Fibroblast of lung (primary cell): Measurements from ENCODE around the gene MRNIP.

Source experiments
- CTCF ChIP-seq, 2 donors: IDR thresholded peaks in 1 of 2; conservative IDR thresholded peaks in 1 of 2; 1 replicate in 1 of 2; 2 replicates in 1 of 2; pipeline ENCODE4 v1.5.1; 2011 to 2012; ENCODE audit warnings: low read length in 2 of 2, control low read depth in 1 of 2, inconsistent platforms in 1 of 2, low read depth in 1 of 2, mild to moderate bottlenecking in 1 of 2
- EZH2 ChIP-seq: IDR thresholded peaks from 2 replicates; pipeline ENCODE4 v1.5.1; 2012; ENCODE audit warnings: low read length, control low read depth, mild to moderate bottlenecking; ENCODE audit errors: missing control alignments

GRCh38 chr5:179834120-179834519, 24.5 kb downstream of the MRNIP start:
- TF ChIP-seq CTCF (conservative IDR thresholded peaks at IDR 0.05 in 1 of 2, IDR thresholded peaks at IDR 0.05 in 1 of 2; ENCODE audit: low read depth in 1 of 2, low read length in 2 of 2), result no peak
- TF ChIP-seq EZH2, result no peak
